ENCODE data around the gene CDRT15L2. TPM values are rescaled to one million over a fixed set of nuclear protein-coding genes. Genes with fewer than 3 reads are reported as not detected.

The CDRT15L2 gene
- total RNA-seq, result not detected in 2 replicates

GRCh38 chr17:20579424-20579823 is at the start of gene CDRT15L2:
Gene CDRT15L2 (plus strand): TSS chr17:20579724. CDS start chr17:20579744, 20 bp downstream.

Other genes starting within 250 kb of the CDRT15L2 start
- not detected in 2 replicates for gene LGALS9B, start 112.2 kb upstream of the CDRT15L2 start, total RNA-seq

Measured in bladder microvascular endothelial cell (primary cell).